CD4-positive, alpha-beta T cell (primary cell): ENCODE data around the gene POU6F1. TPM values are rescaled to one million over a fixed set of nuclear protein-coding genes. Genes with fewer than 3 reads are reported as not detected.

ENCODE experiments used
- ATAC-seq: fragments of 200-7000 bp; cut with Tn5 transposase; one replicate; pipeline ENCODE4 v1.10.0; 2022; ENCODE audit warnings: mild to moderate bottlenecking; ENCODE audit not compliant: poor library complexity
- CTCF ChIA-PET: fragments of 350-600 bp; sonication (Branson Sonifier 250); formaldehyde crosslinking; loops from one replicate; lab custom pipeline; 2021; ENCODE audit warnings: antibody characterized with exemption, inconsistent platforms; lab: Charles Lee
- POLR2A ChIA-PET: fragments of 350-600 bp; sonication (Branson Sonifier 250); formaldehyde crosslinking; loops from one replicate; lab custom pipeline; 2021; ENCODE audit warnings: antibody characterized with exemption, inconsistent platforms; lab: Charles Lee
- DNase-seq, 14 experiments: peaks; one replicate each; pipeline ENCODE4 v3.0.0-alpha.2; 2013 to 2020; ENCODE audit warnings: mixed read lengths in 2 of 14
- H3K27ac ChIP-seq, 2 donors: one replicate each; pipeline versions ENCODE4 v1.5.1 to v1.7.0; 2013; ENCODE audit warnings: low read length in 2 of 2, low read depth in 1 of 2, mild to moderate bottlenecking in 1 of 2
- H3K27me3 ChIP-seq, 2 experiments: 1 replicate in 1 of 2; 2 replicates in 1 of 2; pipeline versions ENCODE4 v1.6.1 to v1.7.0; 2013; ENCODE audit warnings: low read length in 2 of 2, control low read depth in 1 of 2, mild to moderate bottlenecking in 1 of 2, moderate library complexity in 1 of 2; ENCODE audit not compliant: insufficient read depth in 2 of 2, control insufficient read depth in 1 of 2
- H3K36me3 ChIP-seq: one replicate; pipeline ENCODE4 v1.6.1; 2013; ENCODE audit warnings: low read length, control low read depth; ENCODE audit not compliant: insufficient read depth
- H3K4me1 ChIP-seq: one replicate; pipeline ENCODE4 v1.6.1; 2013; ENCODE audit warnings: low read length, control low read depth; ENCODE audit not compliant: insufficient read depth
- H3K4me3 ChIP-seq: one replicate; pipeline ENCODE4 v1.5.1; 2013; ENCODE audit warnings: mild to moderate bottlenecking, low read length, moderate library complexity
- H3K9me3 ChIP-seq, 2 experiments: 1 replicate in 1 of 2; 2 replicates in 1 of 2; pipeline versions ENCODE4 v1.6.1 to v1.7.0; 2013; ENCODE audit warnings: low read length in 2 of 2, mild to moderate bottlenecking in 2 of 2, control low read depth in 1 of 2, moderate library complexity in 1 of 2; ENCODE audit not compliant: control insufficient read depth in 1 of 2, insufficient read depth in 1 of 2
- H3K27ac Mint-ChIP-seq: one replicate; pipeline ENCODE4 v1.8.0; 2020; ENCODE audit warnings: mixed read lengths
- H3K27me3 Mint-ChIP-seq: one replicate; pipeline ENCODE4 v1.8.0; 2021; ENCODE audit warnings: mixed read lengths
- H3K36me3 Mint-ChIP-seq: one replicate; pipeline ENCODE4 v1.8.0; 2021; ENCODE audit warnings: low read depth, mixed read lengths
- H3K4me1 Mint-ChIP-seq: one replicate; pipeline ENCODE4 v1.8.0; 2021; ENCODE audit warnings: low read depth, mixed read lengths
- H3K4me3 Mint-ChIP-seq: one replicate; pipeline ENCODE4 v1.8.0; 2020; ENCODE audit warnings: mild to moderate bottlenecking, mixed read lengths
- H3K9me3 Mint-ChIP-seq: one replicate; pipeline ENCODE4 v1.8.0; 2020; ENCODE audit warnings: mixed read lengths
- intact Hi-C, 2 experiments: fragments of 100-400 bp; cut with DNase I in 1 of 2; cut with micrococcal nuclease in 1 of 2; formaldehyde crosslinking; loops; one replicate each; pipeline versions ENCODE4 v1.15.1 to v1.9.0; 2023 to 2025; cut with DNase I, micrococcal nuclease
- total RNA-seq, 174 experiments: library from RNA in 2 of 174; stranded (reverse) in 2 of 174; gene quantifications; one replicate each; pipeline ENCODE4 v1.2.3 and lab custom pipeline; 2021 to 2026
- TF ChIP-seq, protein P1 (sequence below): fragments of 200-600 bp; IDR thresholded peaks from one replicate; pipeline ENCODE4 v1.8.0; 2022; ENCODE audit warnings: antibody characterized with exemption, mild to moderate bottlenecking

Gene POU6F1
- total RNA-seq, 2 experiments from 2014 or later = 31.7 to 36.8 TPM

DNA sequence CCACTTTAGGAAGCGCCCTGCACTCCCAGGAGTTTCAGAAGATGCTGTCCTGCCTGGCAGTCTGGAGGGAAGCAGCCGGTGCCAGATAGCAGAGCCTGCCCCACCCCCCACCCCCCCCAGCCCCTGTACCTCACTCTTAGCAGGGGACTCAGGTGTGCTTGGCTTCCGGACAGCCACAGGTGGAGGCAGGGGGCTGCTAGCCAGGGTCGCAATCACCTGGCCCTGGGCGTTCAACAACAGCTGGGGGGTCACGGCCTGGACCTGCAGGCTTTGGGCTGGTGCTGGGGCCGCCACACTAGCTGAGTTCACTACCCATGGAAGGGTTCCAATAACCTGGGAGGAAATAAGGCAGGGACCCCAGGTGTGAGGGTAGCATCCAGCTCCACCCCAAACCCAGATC, 22.0 kb downstream of the POU6F1 start:
- intact Hi-C loops = no loop called here
- Mint-ChIP-seq H3K36me3 (peaks cover 29% of the 10 kb centered on the region), H3K4me3 (no peak overlapping the region), H3K9me3 (no peaks in the 10 kb centered on the region), H3K27ac (no peak overlapping the region), H3K4me1 (peaks cover under 1% of the 10 kb centered on the region), H3K27me3 (no peaks in the 10 kb centered on the region)
- no peaks in the 10 kb centered on the region for H3K9me3 ChIP-seq
- TF ChIP-seq, protein P1, sequence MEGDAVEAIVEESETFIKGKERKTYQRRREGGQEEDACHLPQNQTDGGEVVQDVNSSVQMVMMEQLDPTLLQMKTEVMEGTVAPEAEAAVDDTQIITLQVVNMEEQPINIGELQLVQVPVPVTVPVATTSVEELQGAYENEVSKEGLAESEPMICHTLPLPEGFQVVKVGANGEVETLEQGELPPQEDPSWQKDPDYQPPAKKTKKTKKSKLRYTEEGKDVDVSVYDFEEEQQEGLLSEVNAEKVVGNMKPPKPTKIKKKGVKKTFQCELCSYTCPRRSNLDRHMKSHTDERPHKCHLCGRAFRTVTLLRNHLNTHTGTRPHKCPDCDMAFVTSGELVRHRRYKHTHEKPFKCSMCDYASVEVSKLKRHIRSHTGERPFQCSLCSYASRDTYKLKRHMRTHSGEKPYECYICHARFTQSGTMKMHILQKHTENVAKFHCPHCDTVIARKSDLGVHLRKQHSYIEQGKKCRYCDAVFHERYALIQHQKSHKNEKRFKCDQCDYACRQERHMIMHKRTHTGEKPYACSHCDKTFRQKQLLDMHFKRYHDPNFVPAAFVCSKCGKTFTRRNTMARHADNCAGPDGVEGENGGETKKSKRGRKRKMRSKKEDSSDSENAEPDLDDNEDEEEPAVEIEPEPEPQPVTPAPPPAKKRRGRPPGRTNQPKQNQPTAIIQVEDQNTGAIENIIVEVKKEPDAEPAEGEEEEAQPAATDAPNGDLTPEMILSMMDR = no peak
- H3K4me3 ChIP-seq = no peak overlapping the region
- H3K27ac ChIP-seq = no peak overlapping the region
- H3K27me3 ChIP-seq = no peaks in the 10 kb centered on the region
- peaks cover 20% of the 10 kb centered on the region for H3K36me3 ChIP-seq
- ATAC-seq (no peak), DNase-seq (no peak)
- H3K4me1 ChIP-seq = no peaks in the 10 kb centered on the region
- POLR2A ChIA-PET = no interaction called here
- CTCF ChIA-PET = interaction anchor here (1.3 kb wide), 1 partner anchor 16 kb away, joined by 3 read pairs; no protein-coding TSS in a partner anchor

DNA sequence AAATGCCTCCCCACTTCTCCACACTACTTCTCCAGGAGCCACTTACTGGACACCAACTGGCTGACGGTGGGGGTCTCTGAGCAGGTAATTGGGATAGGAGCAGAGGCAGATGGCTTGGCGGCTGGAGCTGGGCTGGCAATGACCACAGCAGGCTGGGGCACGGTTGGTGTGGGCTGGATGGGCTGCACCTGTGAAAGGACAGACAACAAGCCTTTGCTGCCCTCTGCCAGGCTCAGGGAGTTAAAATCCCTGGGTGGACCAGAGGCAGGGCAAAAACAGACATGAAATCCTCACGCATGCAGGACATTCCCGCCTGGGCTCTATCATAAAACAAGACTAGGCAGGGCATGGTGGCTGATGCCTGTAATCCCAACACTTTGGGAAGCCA, 25.6 kb downstream of the POU6F1 start:
- H3K27me3 ChIP-seq = no peaks in the 10 kb centered on the region
- no peaks in the 10 kb centered on the region for H3K9me3 ChIP-seq
- no peak overlapping the region for H3K4me3 ChIP-seq
- intact Hi-C loops = no loop called here
- no peak overlapping the region for H3K27ac ChIP-seq
- Mint-ChIP-seq H3K36me3 (peaks cover 45% of the 10 kb centered on the region), H3K4me1 (no peaks in the 10 kb centered on the region), H3K27ac (no peak overlapping the region), H3K9me3 (no peaks in the 10 kb centered on the region), H3K4me3 (no peak overlapping the region), H3K27me3 (no peaks in the 10 kb centered on the region)
- no peaks in the 10 kb centered on the region for H3K4me1 ChIP-seq
- H3K36me3 ChIP-seq = peaks cover 23% of the 10 kb centered on the region
- ATAC-seq = no peak
- ChIA-PET CTCF (no interaction called here), POLR2A (no interaction called here)
- TF ChIP-seq, protein P1 = no peak
- no peak for DNase-seq

DNA sequence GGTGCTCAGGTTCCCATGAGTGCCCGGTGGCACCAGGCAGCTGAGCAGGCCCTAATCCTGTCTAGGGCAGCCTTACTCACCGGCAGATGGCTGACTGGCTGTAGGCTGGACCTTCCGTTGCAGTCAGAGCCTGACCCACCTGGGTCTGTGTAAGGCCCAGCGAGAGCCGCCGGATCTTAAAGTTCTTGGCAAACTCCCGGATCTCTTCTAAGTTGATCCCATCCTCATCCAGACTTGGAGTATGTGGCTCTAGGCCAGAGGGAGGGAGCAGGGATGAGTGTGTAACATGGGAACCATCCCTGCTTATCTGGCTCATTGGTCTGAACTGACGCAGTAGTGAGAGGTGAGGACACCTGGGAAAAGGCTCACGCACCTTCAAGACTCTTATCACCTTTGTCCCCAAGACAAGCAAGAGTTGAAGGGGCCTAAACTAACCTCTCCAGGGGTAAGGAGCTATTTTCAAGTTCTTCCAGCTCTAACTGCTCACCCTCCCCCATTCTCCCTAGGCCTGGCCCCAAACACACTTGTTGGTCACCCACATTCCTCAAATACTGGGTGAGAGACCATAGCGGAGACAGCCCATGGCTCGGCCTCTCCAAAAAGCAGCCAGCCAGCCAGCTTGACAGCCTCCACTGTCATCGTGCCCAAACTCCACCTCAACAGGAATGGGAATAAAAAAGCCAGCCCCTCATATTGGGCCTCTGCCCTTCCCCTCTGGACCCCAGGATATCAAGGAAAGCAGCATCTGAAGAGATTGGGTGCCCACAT, 26.2 kb downstream of the POU6F1 start:
- peaks cover 23% of the 10 kb centered on the region for H3K36me3 ChIP-seq
- no peaks in the 10 kb centered on the region for H3K9me3 ChIP-seq
- Mint-ChIP-seq H3K27me3 (no peaks in the 10 kb centered on the region), H3K27ac (no peak overlapping the region), H3K4me1 (no peaks in the 10 kb centered on the region), H3K36me3 (peaks cover 44% of the 10 kb centered on the region), H3K9me3 (no peaks in the 10 kb centered on the region), H3K4me3 (no peak overlapping the region)
- TF ChIP-seq, protein P1 = no peak
- ChIA-PET POLR2A (interaction anchor here (0.7 to 1.1 kb wide), 2 partner anchors 8 to 47 kb away, joined by 3 read pairs; partner anchors contain the start of gene DAZAP2), CTCF (no interaction called here)
- no peaks in the 10 kb centered on the region for H3K4me1 ChIP-seq
- intact Hi-C loops = no loop called here
- H3K27me3 ChIP-seq = no peaks in the 10 kb centered on the region
- no peak for DNase-seq
- H3K4me3 ChIP-seq = no peak overlapping the region
- no peak overlapping the region for H3K27ac ChIP-seq
- ATAC-seq = no peak
